ENCODE measurements around the gene PWWP2B.

PWWP2B gene

DNA sequence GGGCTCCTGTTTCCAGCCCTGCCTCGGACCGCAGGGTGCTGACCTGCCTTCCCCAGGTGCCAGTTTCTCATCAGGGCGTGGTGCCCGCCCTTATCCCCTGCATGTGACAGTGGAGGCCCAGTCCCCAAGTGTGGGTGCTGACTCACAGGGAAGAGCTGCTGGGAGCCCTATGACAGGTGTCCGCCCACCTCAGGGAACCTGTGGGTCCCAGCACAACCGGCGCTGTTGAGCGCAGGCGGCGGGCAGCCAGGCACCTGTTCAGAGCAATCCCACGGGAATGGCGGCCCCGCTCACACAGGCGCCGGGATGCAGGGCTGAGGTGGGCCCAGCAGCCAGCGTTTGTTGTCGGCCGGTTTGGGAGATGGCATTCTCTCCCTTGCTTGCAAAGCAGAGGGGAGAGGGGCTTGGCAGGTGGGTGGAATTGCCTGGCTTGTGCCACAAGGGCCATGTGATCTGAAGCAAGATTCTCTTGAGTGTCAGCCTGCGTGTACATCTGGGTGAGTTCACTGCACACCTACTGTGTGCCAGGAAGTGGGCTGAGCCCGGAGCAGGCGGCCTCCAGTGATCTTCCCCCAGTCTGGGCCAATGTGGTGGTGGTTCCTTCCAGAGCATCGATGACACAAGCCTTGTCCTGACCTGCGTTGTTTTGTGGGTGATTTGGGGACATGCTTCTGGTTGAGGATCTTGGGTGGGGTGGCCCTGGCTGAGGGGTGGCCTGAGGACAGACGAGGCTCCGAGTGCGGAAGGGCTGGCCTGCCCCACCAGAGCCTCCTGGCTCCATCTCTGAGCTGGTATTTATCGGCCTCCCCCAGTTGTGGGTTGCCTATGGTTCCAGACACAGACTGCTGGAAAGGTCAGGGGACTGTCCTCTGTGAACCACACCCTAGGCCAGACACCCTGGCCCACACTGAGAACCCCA, 2.4 kb downstream of the PWWP2B start:
- H3K4me1 ChIP-seq (ENCODE audit: control insufficient read depth, insufficient read depth, low read length), result peaks cover 9% of the 10 kb centered on the region
- WGBS, 2 experiments, result 92 to 93% methylated on average over 27 of the region's 27 CpGs
- H3K27me3 ChIP-seq (ENCODE audit: control insufficient read depth, insufficient read depth, low read length, poor library complexity, severe bottlenecking), result peaks cover 38% of the 10 kb centered on the region
- H3K27ac ChIP-seq (ENCODE audit: insufficient read depth, low read depth, low read length, poor library complexity, severe bottlenecking), result no peak overlapping the region
- no peaks in the 10 kb centered on the region for H3K36me3 ChIP-seq (ENCODE audit: control insufficient read depth, insufficient read depth, low read length)
- H3K4me3 ChIP-seq (ENCODE audit: insufficient read depth, low read depth, low read length), result no peak overlapping the region
- H3K9me3 ChIP-seq (ENCODE audit: control insufficient read depth, low read length), result no peaks in the 10 kb centered on the region

DNA sequence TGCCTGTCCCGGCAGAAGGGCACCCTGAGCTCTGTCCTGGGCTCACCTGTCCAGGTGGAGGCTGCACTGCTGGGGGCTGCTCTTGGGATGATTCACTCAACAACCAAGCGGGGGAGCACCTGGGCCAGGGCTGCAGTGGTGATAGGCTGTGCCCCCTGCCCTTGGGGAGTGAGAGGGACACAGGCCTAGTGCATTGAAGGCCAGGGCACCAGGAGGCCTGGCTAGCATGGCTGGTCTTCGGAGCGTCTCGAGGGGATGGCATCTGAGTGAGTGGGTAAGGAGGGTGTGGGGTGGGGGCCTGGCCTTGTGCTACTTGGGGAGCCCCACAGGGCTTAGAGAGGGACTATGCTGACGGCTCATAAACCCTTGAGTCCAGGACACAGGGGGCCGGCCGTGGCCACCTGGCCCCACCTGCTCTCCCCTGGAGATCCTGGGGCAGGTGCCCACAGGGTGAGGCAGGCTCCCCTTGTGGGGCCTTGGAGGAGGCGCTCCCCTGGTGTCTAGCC, 3.1 kb downstream of the PWWP2B start:
- Histone ChIP-seq H3K4me3 (ENCODE audit: insufficient read depth, low read depth, low read length) (no peak overlapping the region), H3K9me3 (ENCODE audit: control insufficient read depth, low read length) (no peaks in the 10 kb centered on the region), H3K27me3 (ENCODE audit: control insufficient read depth, insufficient read depth, low read length, poor library complexity, severe bottlenecking) (peaks cover 31% of the 10 kb centered on the region), H3K27ac (ENCODE audit: insufficient read depth, low read depth, low read length, poor library complexity, severe bottlenecking) (no peak overlapping the region), H3K4me1 (ENCODE audit: control insufficient read depth, insufficient read depth, low read length) (peaks cover 9% of the 10 kb centered on the region), H3K36me3 (ENCODE audit: control insufficient read depth, insufficient read depth, low read length) (no peaks in the 10 kb centered on the region)
- 92 to 95% methylated on average over 9 of the region's 9 CpGs for WGBS, 2 experiments

DNA sequence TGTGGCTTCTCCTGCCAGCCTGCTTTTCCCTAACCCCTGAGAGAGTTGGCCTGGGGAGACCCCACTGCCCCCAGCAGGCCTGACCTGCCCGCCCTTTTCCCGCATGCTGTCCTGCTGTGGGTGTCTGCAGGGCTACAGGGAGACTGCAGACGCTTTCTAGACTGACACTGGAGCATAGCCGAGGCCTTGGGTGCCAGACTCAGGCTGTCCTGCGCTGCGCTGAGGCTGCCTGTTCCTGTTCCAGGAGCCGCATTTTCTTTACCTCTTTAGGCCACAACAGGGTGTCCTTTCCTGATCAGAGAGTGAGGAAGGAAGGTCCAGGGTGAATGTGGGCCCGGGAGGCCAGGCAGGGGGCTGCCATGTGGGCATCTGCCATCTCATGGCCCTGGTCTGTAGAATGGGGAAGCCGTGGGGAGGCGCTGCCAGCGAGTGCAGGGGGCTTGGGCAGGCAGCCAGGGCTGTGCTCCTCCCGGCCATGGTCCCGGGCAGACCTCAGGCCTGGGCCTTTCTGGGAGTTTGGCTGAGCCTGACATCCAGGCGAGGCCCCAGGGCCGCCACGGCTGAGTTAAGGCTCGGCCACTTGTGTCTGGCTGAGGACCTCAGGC, 3.6 kb downstream of the PWWP2B start:
- no peaks in the 10 kb centered on the region for H3K36me3 ChIP-seq (ENCODE audit: control insufficient read depth, insufficient read depth, low read length)
- H3K9me3 ChIP-seq (ENCODE audit: control insufficient read depth, low read length), result no peaks in the 10 kb centered on the region
- H3K4me1 ChIP-seq (ENCODE audit: control insufficient read depth, insufficient read depth, low read length), result peaks cover 9% of the 10 kb centered on the region
- peaks cover 25% of the 10 kb centered on the region for H3K27me3 ChIP-seq (ENCODE audit: control insufficient read depth, insufficient read depth, low read length, poor library complexity, severe bottlenecking)
- no peak overlapping the region for H3K27ac ChIP-seq (ENCODE audit: insufficient read depth, low read depth, low read length, poor library complexity, severe bottlenecking)
- H3K4me3 ChIP-seq (ENCODE audit: insufficient read depth, low read depth, low read length), result no peak overlapping the region
- WGBS, 2 experiments, result 80 to 82% methylated on average over 17 of the region's 17 CpGs

DNA sequence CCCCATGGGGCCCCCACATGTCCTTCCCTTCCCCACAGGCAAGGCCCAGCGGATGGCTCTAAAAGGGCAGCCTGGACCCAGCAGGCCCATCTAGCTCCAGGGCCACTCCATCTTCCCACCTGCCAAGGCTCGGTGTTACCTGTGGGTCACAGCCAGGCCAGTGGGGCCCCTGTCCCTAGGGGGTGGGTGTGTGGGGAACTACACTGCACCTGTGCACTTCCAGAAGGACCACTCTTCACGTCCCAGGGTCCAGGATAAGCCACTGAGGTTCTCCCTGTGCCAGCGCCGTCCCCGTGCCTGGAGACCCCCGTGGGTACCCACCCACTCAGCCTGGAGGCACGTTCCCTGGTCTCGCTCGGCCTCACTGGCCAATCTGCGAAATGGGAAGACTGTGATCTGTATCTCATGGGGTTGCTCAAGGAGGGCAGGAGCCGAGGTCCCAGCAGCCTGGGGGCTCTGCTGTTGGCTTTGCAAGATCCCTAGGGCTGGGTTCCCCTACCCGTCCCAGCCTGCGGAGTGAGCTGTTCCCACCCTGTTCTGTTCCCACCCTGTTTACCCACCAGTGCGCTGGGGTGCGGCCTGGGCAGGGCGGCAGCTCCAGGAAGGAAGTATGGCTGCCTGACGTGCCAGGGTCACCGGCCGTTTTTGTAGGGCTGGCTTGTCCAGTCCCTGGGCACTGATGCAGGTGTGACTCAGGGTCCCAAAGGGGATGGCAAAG, 4.6 kb downstream of the PWWP2B start:
- H3K9me3 ChIP-seq (ENCODE audit: control insufficient read depth, low read length), result no peaks in the 10 kb centered on the region
- peaks cover 9% of the 10 kb centered on the region for H3K4me1 ChIP-seq (ENCODE audit: control insufficient read depth, insufficient read depth, low read length)
- H3K27ac ChIP-seq (ENCODE audit: insufficient read depth, low read depth, low read length, poor library complexity, severe bottlenecking), result no peak overlapping the region
- no peak overlapping the region for H3K4me3 ChIP-seq (ENCODE audit: insufficient read depth, low read depth, low read length)
- H3K36me3 ChIP-seq (ENCODE audit: control insufficient read depth, insufficient read depth, low read length), result no peaks in the 10 kb centered on the region
- H3K27me3 ChIP-seq (ENCODE audit: control insufficient read depth, insufficient read depth, low read length, poor library complexity, severe bottlenecking), result peaks cover 17% of the 10 kb centered on the region
- 94 to 95% methylated on average over 20 of the region's 20 CpGs for WGBS, 2 experiments

DNA sequence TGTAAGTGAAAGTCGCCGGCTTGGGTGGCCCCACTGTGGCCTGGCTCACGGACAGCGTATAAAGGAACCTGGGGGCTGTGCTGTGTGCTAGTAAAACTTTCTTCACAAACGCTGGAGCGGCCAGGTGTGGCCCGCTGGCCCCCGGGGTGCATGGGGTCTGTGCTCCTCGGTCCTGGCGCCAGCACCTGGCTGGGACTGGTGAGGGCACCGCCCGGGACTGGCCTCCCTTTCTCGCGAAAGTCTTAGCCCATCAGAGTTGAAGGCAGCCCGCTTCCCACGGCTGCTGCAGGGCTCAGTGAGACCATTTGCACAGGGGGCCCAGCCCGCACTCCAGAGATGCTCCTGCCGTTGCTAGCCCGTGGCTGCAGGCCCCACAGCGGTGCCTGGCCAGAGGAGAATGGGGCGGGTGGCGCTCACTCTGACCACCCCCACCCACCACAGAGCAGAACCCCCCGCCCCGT, 5.8 kb downstream of the PWWP2B start:
- no peaks in the 10 kb centered on the region for H3K9me3 ChIP-seq (ENCODE audit: control insufficient read depth, low read length)
- H3K36me3 ChIP-seq (ENCODE audit: control insufficient read depth, insufficient read depth, low read length), result no peaks in the 10 kb centered on the region
- no peak overlapping the region for H3K4me3 ChIP-seq (ENCODE audit: insufficient read depth, low read depth, low read length)
- H3K27me3 ChIP-seq (ENCODE audit: control insufficient read depth, insufficient read depth, low read length, poor library complexity, severe bottlenecking), result peaks cover 9% of the 10 kb centered on the region
- WGBS, 2 experiments, result 90% methylated on average over 24 of the region's 24 CpGs
- H3K4me1 ChIP-seq (ENCODE audit: control insufficient read depth, insufficient read depth, low read length), result peaks cover 5% of the 10 kb centered on the region
- no peak overlapping the region for H3K27ac ChIP-seq (ENCODE audit: insufficient read depth, low read depth, low read length, poor library complexity, severe bottlenecking)

DNA sequence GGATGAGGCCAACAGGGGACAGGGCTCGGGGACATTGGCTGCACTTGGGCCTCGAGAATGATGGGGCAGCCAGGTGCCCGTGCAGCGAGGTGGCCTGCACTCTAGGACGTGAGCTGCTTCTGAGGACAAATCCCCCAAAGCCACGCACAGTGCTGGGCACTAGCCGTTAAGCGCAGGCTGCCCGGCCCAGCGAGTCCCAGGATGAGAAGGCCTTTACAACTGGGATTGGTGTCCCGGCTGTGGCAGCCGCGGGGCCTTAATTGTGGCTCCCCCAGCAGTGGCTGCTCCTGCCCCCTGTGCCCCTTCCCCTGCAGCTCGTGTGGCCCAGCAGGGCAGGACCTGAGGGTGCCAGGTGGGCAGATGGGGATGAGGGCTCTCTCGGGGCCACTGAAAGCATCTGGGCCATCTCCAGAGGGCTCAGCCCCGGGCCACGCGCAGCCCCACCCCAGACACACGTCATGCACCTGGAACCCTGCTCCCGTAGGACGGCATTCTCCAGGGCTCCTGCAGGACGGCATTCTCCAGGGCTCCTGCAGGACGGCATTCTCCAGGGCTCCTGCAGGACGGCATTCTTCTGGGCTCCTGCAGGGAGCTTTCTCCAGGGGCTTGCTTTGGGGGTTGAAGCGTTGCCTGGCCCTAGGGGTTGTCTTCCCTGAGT, 6.6 kb downstream of the PWWP2B start:
- H3K9me3 ChIP-seq (ENCODE audit: control insufficient read depth, low read length), result no peaks in the 10 kb centered on the region
- no peaks in the 10 kb centered on the region for H3K36me3 ChIP-seq (ENCODE audit: control insufficient read depth, insufficient read depth, low read length)
- H3K4me3 ChIP-seq (ENCODE audit: insufficient read depth, low read depth, low read length), result no peak overlapping the region
- WGBS, 2 experiments, result 85% methylated on average over 25 of the region's 25 CpGs
- H3K27me3 ChIP-seq (ENCODE audit: control insufficient read depth, insufficient read depth, low read length, poor library complexity, severe bottlenecking), result peaks cover 1% of the 10 kb centered on the region
- no peak overlapping the region for H3K27ac ChIP-seq (ENCODE audit: insufficient read depth, low read depth, low read length, poor library complexity, severe bottlenecking)
- H3K4me1 ChIP-seq (ENCODE audit: control insufficient read depth, insufficient read depth, low read length), result peaks cover 7% of the 10 kb centered on the region

DNA sequence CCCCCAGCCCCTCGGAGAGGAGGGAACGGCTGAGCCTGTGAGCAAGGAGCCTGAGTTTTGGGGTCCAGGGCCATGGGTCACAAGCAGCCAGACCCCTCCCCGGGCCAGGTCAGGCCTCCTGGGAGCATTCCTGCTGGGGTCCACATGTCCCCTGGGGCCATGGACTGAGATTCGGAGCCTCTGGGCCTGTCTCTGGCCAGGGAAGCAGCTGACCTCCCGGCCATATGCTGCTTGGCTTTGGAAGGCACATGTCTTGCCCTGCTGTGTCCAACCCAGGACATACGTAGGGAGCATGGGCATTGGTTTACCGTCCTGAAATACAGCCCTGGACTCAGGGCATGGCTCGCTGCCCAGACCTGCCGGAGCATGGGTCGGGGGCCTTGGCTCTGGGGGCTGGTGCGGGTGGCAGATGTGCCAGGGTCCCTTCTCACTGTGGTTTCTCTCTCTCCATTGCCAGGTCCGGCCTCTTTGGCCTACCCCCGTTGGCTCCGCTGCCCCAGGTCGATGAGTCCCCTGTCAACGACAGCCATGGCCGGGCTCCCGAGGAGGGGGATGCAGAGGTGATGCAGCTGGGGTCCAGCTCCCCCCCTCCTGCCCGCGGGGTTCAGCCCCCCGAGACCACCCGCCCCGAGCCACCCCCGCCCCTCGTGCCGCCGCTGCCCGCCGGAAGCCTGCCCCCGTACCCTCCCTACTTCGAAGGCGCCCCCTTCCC, 7.3 kb downstream of the PWWP2B start:
- Histone ChIP-seq H3K27me3 (ENCODE audit: control insufficient read depth, insufficient read depth, low read length, poor library complexity, severe bottlenecking) (no peaks in the 10 kb centered on the region), H3K9me3 (ENCODE audit: control insufficient read depth, low read length) (no peaks in the 10 kb centered on the region), H3K4me1 (ENCODE audit: control insufficient read depth, insufficient read depth, low read length) (peaks cover 9% of the 10 kb centered on the region), H3K4me3 (ENCODE audit: insufficient read depth, low read depth, low read length) (no peak overlapping the region), H3K36me3 (ENCODE audit: control insufficient read depth, insufficient read depth, low read length) (no peaks in the 10 kb centered on the region), H3K27ac (ENCODE audit: insufficient read depth, low read depth, low read length, poor library complexity, severe bottlenecking) (no peak overlapping the region)
- WGBS, 2 experiments, result 87 to 88% methylated on average over 32 of the region's 32 CpGs

DNA sequence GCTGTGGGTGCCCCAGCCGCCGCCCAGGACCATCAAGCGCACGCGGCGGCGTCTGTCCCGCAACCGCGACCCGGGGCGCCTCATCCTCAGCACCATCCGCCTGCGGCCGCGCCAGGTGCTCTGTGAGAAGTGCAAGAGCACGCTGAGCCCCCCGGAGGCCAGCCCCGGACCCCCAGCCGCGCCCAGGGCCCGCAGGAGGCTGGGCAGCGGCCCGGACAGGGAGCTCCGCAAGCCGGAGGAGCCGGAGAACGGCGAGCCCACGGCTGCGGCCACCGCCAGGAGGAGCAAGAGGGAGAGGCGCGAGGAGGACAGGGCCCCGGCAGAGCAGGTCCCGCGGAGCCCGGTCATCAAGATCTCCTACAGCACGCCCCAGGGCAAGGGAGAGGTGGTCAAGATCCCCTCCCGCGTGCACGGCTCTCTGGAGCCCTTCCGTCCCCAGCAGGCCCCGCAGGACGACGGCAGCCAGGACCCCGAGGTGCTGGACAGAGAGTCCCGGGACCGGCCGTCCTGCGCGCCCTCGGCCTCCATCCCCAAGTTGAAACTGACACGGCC, 8.0 kb downstream of the PWWP2B start:
- Histone ChIP-seq H3K4me3 (ENCODE audit: insufficient read depth, low read depth, low read length) (no peak overlapping the region), H3K27me3 (ENCODE audit: control insufficient read depth, insufficient read depth, low read length, poor library complexity, severe bottlenecking) (no peaks in the 10 kb centered on the region), H3K9me3 (ENCODE audit: control insufficient read depth, low read length) (no peaks in the 10 kb centered on the region), H3K4me1 (ENCODE audit: control insufficient read depth, insufficient read depth, low read length) (peaks cover 9% of the 10 kb centered on the region), H3K36me3 (ENCODE audit: control insufficient read depth, insufficient read depth, low read length) (no peaks in the 10 kb centered on the region), H3K27ac (ENCODE audit: insufficient read depth, low read depth, low read length, poor library complexity, severe bottlenecking) (no peak overlapping the region)
- WGBS, 2 experiments, result 89 to 91% methylated on average over 54 of the region's 54 CpGs

DNA sequence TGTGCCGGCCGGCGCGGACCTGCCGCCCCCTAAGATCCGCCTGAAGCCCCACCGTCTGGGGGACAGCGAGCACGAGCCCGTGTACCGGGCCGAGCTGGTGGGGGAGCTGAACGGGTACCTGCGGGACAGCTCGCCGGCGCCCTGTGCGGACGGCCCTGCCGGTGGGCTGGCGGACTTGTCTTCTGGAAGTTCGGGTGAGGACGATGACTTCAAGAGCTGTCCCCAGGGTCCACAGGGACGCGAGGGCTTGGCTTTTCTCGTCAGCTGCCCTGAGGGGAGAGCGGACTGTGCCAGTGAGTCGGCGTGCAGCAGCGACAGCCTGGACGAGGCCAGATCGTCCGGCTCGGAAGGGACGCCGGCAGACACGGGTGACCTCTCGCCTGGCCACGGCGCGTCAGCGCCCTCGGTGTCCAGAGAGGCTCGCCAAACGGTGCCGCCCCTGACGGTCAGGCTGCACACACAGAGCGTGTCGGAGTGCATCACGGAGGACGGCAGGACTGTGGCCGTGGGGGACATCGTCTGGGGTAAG, 8.5 kb downstream of the PWWP2B start:
- Histone ChIP-seq H3K4me3 (ENCODE audit: insufficient read depth, low read depth, low read length) (no peak overlapping the region), H3K27ac (ENCODE audit: insufficient read depth, low read depth, low read length, poor library complexity, severe bottlenecking) (no peak overlapping the region), H3K9me3 (ENCODE audit: control insufficient read depth, low read length) (no peaks in the 10 kb centered on the region), H3K4me1 (ENCODE audit: control insufficient read depth, insufficient read depth, low read length) (peaks cover 9% of the 10 kb centered on the region), H3K27me3 (ENCODE audit: control insufficient read depth, insufficient read depth, low read length, poor library complexity, severe bottlenecking) (no peaks in the 10 kb centered on the region), H3K36me3 (ENCODE audit: control insufficient read depth, insufficient read depth, low read length) (no peaks in the 10 kb centered on the region)
- 96% methylated on average over 53 of the region's 53 CpGs for WGBS, 2 experiments

Data from ectodermal cell (in vitro differentiated cells).